Measurements from ENCODE around the gene TMEM252. TPM values are rescaled to one million over a fixed set of nuclear protein-coding genes. Genes with fewer than 3 reads are reported as not detected.

The TMEM252 gene
- total RNA-seq, 2 experiments from 2014 or later: not detected

DNA sequence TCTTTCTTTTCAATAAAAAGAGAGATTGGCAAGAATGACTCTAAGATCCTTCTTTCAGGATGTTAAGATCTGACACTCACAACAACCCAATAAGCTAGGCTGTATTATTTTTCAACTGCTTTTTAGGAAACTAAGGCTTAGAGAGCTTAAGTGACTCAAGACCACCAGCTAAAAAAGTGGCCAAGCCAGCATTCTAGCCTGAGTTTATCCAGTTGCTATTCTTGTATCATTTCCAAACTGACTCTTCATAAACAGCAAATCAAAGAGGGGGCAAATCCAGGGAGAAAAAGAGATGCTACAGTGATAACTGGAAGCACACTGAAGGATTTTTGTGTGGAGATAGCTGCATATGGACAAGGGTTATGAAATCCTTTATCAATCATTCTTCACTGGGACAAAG lies 47.1 kb downstream of the TMEM252 start:
- H3K36me3 Mint-ChIP-seq (ENCODE audit: low read depth): no peaks in the 10 kb centered on the region
- no peaks in the 10 kb centered on the region for H3K9me3 Mint-ChIP-seq (ENCODE audit: insufficient read depth)
- H3K27me3 Mint-ChIP-seq (ENCODE audit: low read depth): peaks cover 5% of the 10 kb centered on the region
- ChIA-PET CTCF (interaction anchor here (0.9 kb wide), 1 partner anchor 66 kb away, joined by 3 read pairs; no protein-coding TSS in a partner anchor), POLR2A (no interaction called here)
- ATAC-seq (no peak), DNase-seq (no peak)
- H3K27ac Mint-ChIP-seq: no peak overlapping the region
- no peaks in the 10 kb centered on the region for H3K4me1 Mint-ChIP-seq (ENCODE audit: low read depth)
- no peak overlapping the region for H3K4me3 Mint-ChIP-seq

DNA sequence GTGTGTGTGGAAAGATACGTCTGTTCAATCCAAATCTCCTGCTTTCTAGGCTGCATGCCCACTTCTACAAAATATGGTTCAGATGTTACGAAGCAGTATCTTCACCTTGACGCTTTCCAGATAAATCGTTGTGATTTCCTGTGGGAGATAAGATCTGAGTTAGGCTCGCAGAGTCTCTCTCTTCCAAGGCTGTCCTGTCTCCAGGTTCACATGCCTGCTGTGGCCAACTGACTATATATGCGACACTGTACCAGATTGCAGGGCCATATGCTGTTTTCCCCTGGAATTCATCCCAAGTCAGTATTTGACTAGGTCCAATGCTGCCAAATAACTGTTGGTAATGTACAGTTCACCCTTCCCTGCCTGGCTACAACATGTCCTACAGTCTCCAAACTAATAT lies 47.9 kb downstream of the TMEM252 start:
- DNase-seq (no peak), ATAC-seq (no peak)
- Mint-ChIP-seq H3K4me1 (ENCODE audit: low read depth) (no peaks in the 10 kb centered on the region), H3K9me3 (ENCODE audit: insufficient read depth) (no peaks in the 10 kb centered on the region), H3K27ac (no peak overlapping the region), H3K27me3 (ENCODE audit: low read depth) (peaks cover 5% of the 10 kb centered on the region), H3K4me3 (no peak overlapping the region), H3K36me3 (ENCODE audit: low read depth) (no peaks in the 10 kb centered on the region)
- ChIA-PET POLR2A (no interaction called here), CTCF (no interaction called here)

DNA sequence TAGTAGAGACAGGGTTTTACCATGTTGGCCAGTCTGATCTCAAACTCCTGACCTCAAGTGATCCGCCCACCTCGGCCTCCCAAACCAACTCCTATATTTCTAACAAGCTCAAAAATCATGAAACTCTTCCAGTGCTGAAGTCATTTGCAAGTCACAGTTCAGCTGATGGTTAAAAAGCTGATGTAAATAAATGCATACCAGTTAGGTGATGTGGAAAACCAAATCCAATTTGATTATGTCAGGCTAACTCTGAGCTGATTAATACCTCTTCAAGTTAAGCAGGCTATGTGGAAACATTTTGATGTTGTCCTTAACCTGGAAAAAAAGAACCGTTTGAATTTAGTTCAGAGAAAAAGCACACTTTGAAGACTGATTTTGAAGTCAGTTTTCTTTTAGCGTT lies 51.0 kb downstream of the TMEM252 start:
- no peak for ATAC-seq
- H3K9me3 Mint-ChIP-seq (ENCODE audit: insufficient read depth): no peaks in the 10 kb centered on the region

DNA sequence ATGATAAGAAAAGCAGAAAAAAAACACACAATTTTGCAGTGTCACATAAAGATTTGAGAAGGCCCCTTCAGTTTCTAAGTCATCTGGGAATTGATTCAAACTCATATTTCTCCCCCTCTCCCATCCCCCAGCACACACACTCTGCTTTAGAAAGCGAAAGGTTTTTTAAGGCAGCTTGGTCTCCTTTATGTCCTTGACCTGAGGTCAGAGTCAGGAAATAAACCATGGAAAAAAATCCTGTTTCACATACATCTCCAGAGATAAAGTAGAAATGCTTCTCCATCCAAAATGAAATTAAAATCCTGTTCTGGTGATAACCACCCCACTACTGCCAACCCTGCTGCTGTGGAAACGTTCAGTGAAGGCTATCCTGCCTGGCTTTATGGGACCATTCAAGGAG lies 52.6 kb downstream of the TMEM252 start:
- H3K4me3 Mint-ChIP-seq: no peak overlapping the region
- no peak for DNase-seq
- no peaks in the 10 kb centered on the region for H3K27me3 Mint-ChIP-seq (ENCODE audit: low read depth)
- CTCF ChIA-PET: interaction anchor here (1.5 kb wide), 1 partner anchor 14 kb away, joined by 3 read pairs; no protein-coding TSS in a partner anchor
- H3K27ac Mint-ChIP-seq: no peak overlapping the region
- no peaks in the 10 kb centered on the region for H3K36me3 Mint-ChIP-seq (ENCODE audit: low read depth)
- no peaks in the 10 kb centered on the region for H3K4me1 Mint-ChIP-seq (ENCODE audit: low read depth)
- POLR2A ChIA-PET: no interaction called here
- no peak for ATAC-seq
- H3K9me3 Mint-ChIP-seq (ENCODE audit: insufficient read depth): no peaks in the 10 kb centered on the region

More for the DNA sequence above, 51.0 kb downstream of the TMEM252 start:
- ChIA-PET POLR2A (no interaction called here), CTCF (interaction anchor here (1.0 kb wide), 1 partner anchor 78 kb away, joined by 3 read pairs; no protein-coding TSS in a partner anchor)
- Mint-ChIP-seq H3K27me3 (ENCODE audit: low read depth) (no peaks in the 10 kb centered on the region), H3K36me3 (ENCODE audit: low read depth) (no peaks in the 10 kb centered on the region), H3K27ac (no peak overlapping the region), H3K4me3 (no peak overlapping the region), H3K4me1 (ENCODE audit: low read depth) (no peaks in the 10 kb centered on the region)
- no peak for DNase-seq

Other genes starting within 250 kb of the TMEM252 start
- gene FOXD4L3, start 238.0 kb downstream of the TMEM252 start, total RNA-seq: under 1 TPM; 0.13 to 0.29 TPM
- not detected for gene PGM5, start 184.3 kb downstream of the TMEM252 start, total RNA-seq
- under 1 TPM; 0.13 to 0.16 TPM for gene PIP5K1B, start 164.4 kb upstream of the TMEM252 start, total RNA-seq